Measurements from ENCODE around the gene TMEM130. TPM values are rescaled to one million over a fixed set of nuclear protein-coding genes. Genes with fewer than 3 reads are reported as not detected.
"Not testable (repeated sequence)": the region's sequence is repeated elsewhere in the genome, so short reads cannot be mapped to it uniquely, and the experiment has no call there.

The TMEM130 gene
- total RNA-seq, 1 donor from 2014 or later = not detected

DNA sequence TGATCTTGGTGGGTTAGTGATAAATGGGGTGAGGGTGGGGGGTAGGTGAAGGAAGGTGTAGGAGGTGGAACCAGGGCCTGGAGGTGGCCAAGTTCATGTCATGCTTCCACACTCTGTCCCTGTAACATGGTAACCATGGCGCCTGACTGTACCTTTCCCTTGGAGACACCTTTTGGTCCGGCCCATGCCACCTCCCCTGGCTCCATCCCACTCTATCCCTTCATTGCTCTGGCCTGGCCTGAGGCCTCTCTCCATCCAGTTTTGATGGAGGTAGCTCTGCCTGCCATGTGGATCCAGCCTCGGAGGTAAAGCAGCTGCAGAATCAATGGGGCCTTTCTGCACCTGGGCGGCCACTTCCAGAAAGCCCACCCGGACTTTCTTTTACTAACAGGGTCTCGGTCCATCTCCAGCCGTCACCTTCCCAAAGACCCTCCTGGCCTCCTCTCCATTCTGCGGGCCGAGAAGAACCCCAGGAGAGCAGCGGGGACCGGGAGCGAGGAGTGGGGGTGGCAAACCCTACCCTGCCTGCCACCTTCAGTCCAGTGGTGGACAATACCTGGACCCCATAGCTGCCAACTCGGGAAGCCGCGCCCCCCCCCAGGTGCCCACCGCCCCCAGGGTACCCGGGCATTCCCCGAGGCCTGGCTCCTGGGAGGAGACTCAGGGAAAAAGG lies 8.0 kb upstream of the TMEM130 start:
- Histone ChIP-seq H3K4me1 (peaks cover 31% of the 10 kb centered on the region), H3K27ac (replicated peaks) (peak overlapping the region; percentile 100), H3K4me3 (peak overlapping the region; percentile 98), H3K27me3 (ENCODE audit: low read depth) (peaks cover 27% of the 10 kb centered on the region), H3K9me3 (replicated peaks) (no peaks in the 10 kb centered on the region), H3K36me3 (peaks cover 21% of the 10 kb centered on the region)
- intact Hi-C loops (cut with micrococcal nuclease) = no loop called here
- TF ChIP-seq CTCF (IDR thresholded peaks at IDR 0.05; ENCODE audit: borderline replicate concordance) = no peak
- DNase-seq = no peak

DNA sequence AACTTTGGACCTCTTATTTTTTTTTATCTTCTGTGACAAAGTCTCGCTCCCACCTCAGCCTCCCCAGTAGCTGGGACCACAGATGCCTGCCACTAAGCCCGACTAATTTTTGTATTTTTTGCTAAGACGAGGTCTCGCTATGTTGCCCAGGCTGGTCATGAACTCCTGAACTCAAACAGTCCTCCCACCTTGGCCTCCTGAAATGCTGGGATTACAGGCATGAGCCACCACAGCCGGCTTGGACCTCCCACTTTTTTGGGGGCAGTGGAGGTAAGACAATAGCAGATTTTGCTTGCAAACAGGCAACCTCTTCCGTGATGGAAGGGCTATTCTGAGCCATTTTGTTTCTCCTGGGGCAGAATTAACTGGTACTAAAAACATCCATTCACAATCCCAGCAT lies 7.3 kb upstream of the TMEM130 start:
- Histone ChIP-seq H3K4me1 (peaks cover 31% of the 10 kb centered on the region), H3K36me3 (peaks cover 14% of the 10 kb centered on the region), H3K27ac (replicated peaks) (no peak overlapping the region), H3K27me3 (ENCODE audit: low read depth) (peaks cover 34% of the 10 kb centered on the region), H3K4me3 (no peak overlapping the region), H3K9me3 (replicated peaks) (no peaks in the 10 kb centered on the region)
- TF ChIP-seq CTCF (IDR thresholded peaks at IDR 0.05; ENCODE audit: borderline replicate concordance) = no peak
- DNase-seq = no peak
- intact Hi-C loops (cut with micrococcal nuclease) = no loop called here

DNA sequence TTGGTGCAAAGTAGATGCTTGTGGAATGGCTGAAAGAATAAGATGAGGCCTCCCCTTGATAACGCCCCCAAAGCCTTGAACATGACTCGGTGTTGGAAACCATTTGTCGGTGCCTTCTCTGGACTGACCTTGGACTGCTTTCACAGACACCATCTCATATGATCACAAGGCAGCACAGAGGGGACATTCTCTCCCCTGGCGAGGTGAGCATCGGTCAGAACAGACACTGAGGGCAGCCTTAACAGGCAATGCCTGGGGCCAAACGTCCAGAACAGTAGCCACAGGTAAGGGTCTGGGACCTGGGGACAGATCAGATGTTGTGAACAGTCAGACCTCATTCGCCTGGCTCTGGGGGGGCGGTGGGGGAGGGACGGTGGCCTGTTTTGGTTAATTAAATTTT lies 5.7 kb upstream of the TMEM130 start:
- H3K36me3 ChIP-seq = no peaks in the 10 kb centered on the region
- H3K27me3 ChIP-seq (ENCODE audit: low read depth) = peaks cover 51% of the 10 kb centered on the region
- H3K9me3 ChIP-seq (replicated peaks) = no peaks in the 10 kb centered on the region
- TF ChIP-seq CTCF (IDR thresholded peaks at IDR 0.05; ENCODE audit: borderline replicate concordance) = no peak
- DNase-seq = no peak
- no peak overlapping the region for H3K4me3 ChIP-seq
- no peak overlapping the region for H3K27ac ChIP-seq (replicated peaks)
- H3K4me1 ChIP-seq = peaks cover 32% of the 10 kb centered on the region
- intact Hi-C loops (cut with micrococcal nuclease) = no loop called here

DNA sequence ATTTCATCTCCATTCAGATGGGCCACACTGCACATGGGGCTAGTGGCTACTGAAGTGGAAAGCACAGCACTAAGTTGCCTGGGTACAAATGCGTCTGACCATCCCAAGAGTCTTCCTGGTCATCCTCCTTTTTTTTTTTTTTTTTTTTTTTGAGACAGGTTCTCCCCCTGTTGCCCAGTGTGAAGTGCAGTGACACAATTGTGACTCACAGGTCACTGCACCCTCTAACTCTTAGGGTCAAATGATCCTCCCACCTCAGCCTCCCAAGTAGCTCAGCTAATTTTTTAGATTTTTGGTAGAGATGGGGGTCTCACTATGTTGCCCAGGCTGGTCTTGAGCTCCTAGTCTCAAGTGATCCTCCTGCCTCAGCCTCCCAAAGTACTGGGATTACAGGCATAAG lies 5.1 kb upstream of the TMEM130 start:
- no peaks in the 10 kb centered on the region for H3K9me3 ChIP-seq (replicated peaks)
- no peaks in the 10 kb centered on the region for H3K36me3 ChIP-seq
- peaks cover 56% of the 10 kb centered on the region for H3K27me3 ChIP-seq (ENCODE audit: low read depth)
- intact Hi-C loops (cut with micrococcal nuclease) = no loop called here
- H3K4me3 ChIP-seq = no peak overlapping the region
- peaks cover 32% of the 10 kb centered on the region for H3K4me1 ChIP-seq
- TF ChIP-seq CTCF (IDR thresholded peaks at IDR 0.05; ENCODE audit: borderline replicate concordance) = no peak
- H3K27ac ChIP-seq (replicated peaks) = no peak overlapping the region
- no peak for DNase-seq

DNA sequence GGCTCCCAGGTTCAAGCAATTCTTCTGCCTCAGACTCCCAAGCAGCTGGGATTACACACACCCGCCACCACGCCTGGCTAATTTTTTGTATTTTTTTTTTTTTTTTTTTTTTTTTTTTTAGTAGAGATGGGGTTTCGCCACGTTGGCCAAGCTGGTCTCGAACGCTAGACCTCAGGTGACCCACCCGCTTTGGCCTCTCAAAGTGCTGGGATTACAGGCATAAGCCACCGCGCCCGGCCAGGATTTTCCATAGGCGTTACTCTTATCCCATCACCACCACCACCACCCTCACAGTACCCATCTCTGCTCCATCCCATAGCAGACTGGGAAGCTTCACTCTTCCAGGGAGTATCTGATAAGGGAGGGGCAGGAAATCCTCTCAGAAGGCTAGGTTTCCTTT lies 3.8 kb upstream of the TMEM130 start:
- H3K4me1 ChIP-seq = peaks cover 26% of the 10 kb centered on the region
- DNase-seq; H3K4me3 ChIP-seq; H3K36me3 ChIP-seq; H3K27ac ChIP-seq (replicated peaks); H3K9me3 ChIP-seq (replicated peaks); intact Hi-C loops (cut with micrococcal nuclease): not testable (repeated sequence)
- peaks cover 70% of the 10 kb centered on the region for H3K27me3 ChIP-seq (ENCODE audit: low read depth)

DNA sequence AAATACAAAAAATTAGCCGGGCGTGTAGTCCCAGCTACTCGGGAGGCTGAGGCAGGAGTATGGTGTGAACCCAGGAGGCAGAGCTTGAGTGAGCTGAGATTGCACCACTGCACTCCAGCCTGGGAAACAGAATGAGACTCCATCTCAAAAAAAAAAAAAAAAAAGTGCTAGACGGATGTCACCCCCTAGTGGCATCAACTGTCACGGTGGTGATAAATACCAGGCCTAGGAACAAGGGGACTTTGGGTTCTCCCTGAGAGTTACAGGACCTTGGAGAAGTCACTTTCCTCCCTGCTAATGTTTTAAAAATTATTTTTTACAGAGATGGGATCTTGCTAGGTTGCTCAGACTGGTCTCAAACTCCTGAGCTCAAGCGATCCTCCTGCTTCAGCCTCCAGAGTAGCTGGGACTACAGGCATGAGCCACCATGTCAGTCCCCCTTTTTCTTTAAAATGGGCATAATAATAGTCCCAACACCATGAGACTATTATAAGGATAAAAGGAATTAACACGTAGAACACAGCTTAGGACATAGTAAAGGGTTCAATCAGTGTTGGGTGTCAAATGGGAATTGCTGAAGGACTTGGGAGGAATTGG lies 2.6 kb upstream of the TMEM130 start:
- Histone ChIP-seq H3K4me1 (peaks cover 17% of the 10 kb centered on the region), H3K27me3 (ENCODE audit: low read depth) (peaks cover 81% of the 10 kb centered on the region), H3K36me3 (no peaks in the 10 kb centered on the region), H3K27ac (replicated peaks) (no peak overlapping the region), H3K4me3 (no peak overlapping the region), H3K9me3 (replicated peaks) (no peaks in the 10 kb centered on the region)
- no peak for TF ChIP-seq CTCF (IDR thresholded peaks at IDR 0.05; ENCODE audit: borderline replicate concordance)
- no peak for DNase-seq
- intact Hi-C loops (cut with micrococcal nuclease) = no loop called here
